Measurements from ENCODE around the gene PCDHGB3. TPM values are rescaled to one million over a fixed set of nuclear protein-coding genes. Genes with fewer than 3 reads are reported as not detected.
"Not testable (repeated sequence)": the region's sequence is repeated elsewhere in the genome, so short reads cannot be mapped to it uniquely, and the experiment has no call there.

Gene PCDHGB3
- total and polyA plus RNA-seq, 4 experiments from 2014 or later = 0.50 to 0.76 TPM; not detected in 2

DNA sequence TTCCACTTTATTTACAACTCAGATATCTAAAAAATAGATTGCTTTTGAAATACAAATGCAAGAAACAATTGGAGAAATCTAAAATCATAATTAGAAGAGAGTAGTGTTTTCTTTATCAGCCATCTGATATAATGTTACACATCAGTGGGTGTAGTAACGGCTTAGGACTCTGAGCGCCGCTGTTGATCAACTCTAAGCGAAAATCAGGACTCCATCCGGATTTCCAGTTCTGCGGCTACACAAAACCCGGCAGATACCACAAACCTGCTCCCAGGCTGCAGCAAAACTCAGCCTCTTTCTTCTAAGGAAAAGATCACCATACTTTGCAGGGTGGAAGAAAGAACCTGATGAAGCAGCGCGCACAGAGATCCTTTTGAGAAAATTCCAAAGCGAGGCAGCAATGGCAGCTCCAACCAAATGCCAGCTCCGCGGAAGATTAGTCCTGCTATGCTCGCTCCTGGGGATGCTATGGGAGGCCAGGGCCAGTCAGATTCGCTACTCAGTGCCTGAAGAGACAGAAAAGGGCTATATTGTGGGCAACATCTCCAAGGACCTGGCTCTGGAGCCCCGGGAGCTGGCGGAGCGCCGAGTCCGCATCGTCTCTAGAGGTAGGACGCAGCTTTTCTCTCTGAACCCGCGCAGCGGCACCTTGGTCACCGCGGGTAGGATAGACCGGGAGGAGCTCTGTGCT is 32.7 kb downstream of the PCDHGB3 start, which contains the start of gene PCDHGA9:
TSS of gene PCDHGA9 (plus strand) at position 226 of the 691 bp plus-strand sequence. CDS start at position 401, 175 bp downstream.
- ChIA-PET POLR2A (ENCODE audit: partially characterized antibody) (no interaction called here), CTCF (ENCODE audit: partially characterized antibody) (interaction anchor here (0.6 to 0.8 kb wide), 2 partner anchors 77 to 111 kb away, joined by 3 read pairs; no protein-coding TSS in a partner anchor)
- intact Hi-C loops (cut with micrococcal nuclease) = no loop called here
- H3K36me3 ChIP-seq (ENCODE audit: insufficient read depth, low read length) = no peaks in the 10 kb centered on the region
- Mint-ChIP-seq H3K4me1 (peaks cover 0 to 4% (median 0%) of the 10 kb centered on the region in 4 donors), H3K27ac (peak within 1 kb of the TSS in 2 of 7 donors; percentile 51 to 60), H3K4me3 (peak within 1 kb of the TSS; percentile 21 to 72 (median 63)), H3K27me3 (peaks cover 56 to 61% of the 10 kb centered on the region in 2 donors), H3K9me3 (peaks cover 6 to 65% (median 52%) of the 10 kb centered on the region in 8 donors), H3K36me3 (peaks cover 8 to 12% of the 10 kb centered on the region in 2 donors)
- peaks cover 0 to 4% of the 10 kb centered on the region in 2 donors for H3K9me3 ChIP-seq (ENCODE audit: control insufficient read depth in 1 of 2, low read length in 2 of 2)
- no peak for DNase-seq
- no peak within 1 kb of the TSS for H3K27ac ChIP-seq (ENCODE audit: low read depth, low read length)
- peaks cover 6% of the 10 kb centered on the region for H3K27me3 ChIP-seq (ENCODE audit: insufficient read depth, low read length)
- H3K4me3 ChIP-seq (ENCODE audit: low read length in 2 of 2) = no peak within 1 kb of the TSS
- no peaks in the 10 kb centered on the region for H3K4me1 ChIP-seq (ENCODE audit: insufficient read depth, low read length)

DNA sequence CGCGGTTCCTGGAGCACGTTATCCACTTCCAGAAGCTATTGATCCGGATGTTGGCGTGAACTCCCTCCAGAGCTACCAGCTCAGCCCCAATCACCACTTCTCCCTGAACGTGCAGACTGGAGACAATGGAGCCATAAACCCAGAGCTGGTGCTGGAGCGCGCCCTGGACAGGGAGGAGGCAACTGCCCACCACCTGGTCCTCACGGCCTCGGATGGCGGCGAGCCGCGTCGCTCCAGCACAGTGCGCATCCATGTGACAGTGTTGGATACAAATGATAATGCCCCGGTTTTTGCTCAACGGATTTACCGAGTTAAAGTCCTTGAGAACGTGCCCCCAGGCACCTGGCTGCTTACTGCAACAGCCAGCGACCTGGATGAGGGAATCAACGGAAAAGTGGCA is 33.3 kb downstream of the PCDHGB3 start:
- Histone ChIP-seq H3K36me3 (ENCODE audit: insufficient read depth, low read length) (no peaks in the 10 kb centered on the region), H3K27ac (ENCODE audit: low read depth, low read length) (no peak overlapping the region), H3K27me3 (ENCODE audit: insufficient read depth, low read length) (peaks cover 6% of the 10 kb centered on the region), H3K4me3 (ENCODE audit: low read length in 2 of 2) (no peak overlapping the region), H3K9me3 (ENCODE audit: control insufficient read depth in 1 of 2, low read length in 2 of 2) (peaks cover 0 to 4% of the 10 kb centered on the region in 2 donors), H3K4me1 (ENCODE audit: insufficient read depth, low read length) (no peaks in the 10 kb centered on the region)
- intact Hi-C loops (cut with micrococcal nuclease) = no loop called here
- peaks cover 6 to 71% (median 55%) of the 10 kb centered on the region in 8 donors for H3K9me3 Mint-ChIP-seq
- H3K4me3 Mint-ChIP-seq = no peak overlapping the region
- H3K27ac Mint-ChIP-seq = no peak overlapping the region
- POLR2A ChIA-PET (ENCODE audit: partially characterized antibody) = no interaction called here
- H3K4me1 Mint-ChIP-seq = peaks cover 0 to 4% (median under 1%) of the 10 kb centered on the region in 4 donors
- H3K27me3 Mint-ChIP-seq = peaks cover 62 to 64% of the 10 kb centered on the region in 2 donors
- peaks cover 10 to 12% of the 10 kb centered on the region in 2 donors for H3K36me3 Mint-ChIP-seq
- no peak for DNase-seq
- CTCF ChIA-PET (ENCODE audit: partially characterized antibody) = interaction anchor here (0.6 to 0.8 kb wide), 2 partner anchors 77 to 110 kb away, joined by 3 read pairs; no protein-coding TSS in a partner anchor

GRCh38 chr5:141407790-141408505 is 37.9 kb downstream of the PCDHGB3 start, which contains the start of gene PCDHGB6:
Gene PCDHGB6 (plus strand): TSS chr5:141408021. CDS start chr5:141408203, 182 bp downstream.
- H3K4me1 Mint-ChIP-seq; H3K27ac ChIP-seq (ENCODE audit: low read depth, low read length); H3K9me3 ChIP-seq (ENCODE audit: control insufficient read depth in 1 of 2, low read length in 2 of 2); H3K4me3 ChIP-seq (ENCODE audit: low read length in 2 of 2); H3K27me3 ChIP-seq (ENCODE audit: insufficient read depth, low read length); CTCF ChIA-PET (ENCODE audit: partially characterized antibody); H3K36me3 ChIP-seq (ENCODE audit: insufficient read depth, low read length); intact Hi-C loops (cut with micrococcal nuclease); H3K4me1 ChIP-seq (ENCODE audit: insufficient read depth, low read length); POLR2A ChIA-PET (ENCODE audit: partially characterized antibody): not testable (repeated sequence)
- H3K27me3 Mint-ChIP-seq = peaks cover 54 to 59% of the 10 kb centered on the region in 2 donors
- peak in 1 of 5 donors; percentile 31 for DNase-seq
- H3K4me3 Mint-ChIP-seq = peak within 1 kb of the TSS in 6 of 8 donors; percentile 48 to 71 (median 64)
- H3K36me3 Mint-ChIP-seq = peaks cover 12 to 13% of the 10 kb centered on the region in 2 donors
- H3K27ac Mint-ChIP-seq = peak within 1 kb of the TSS in 3 of 7 donors; percentile 29 to 83 (median 75)
- peaks cover 5 to 64% (median 48%) of the 10 kb centered on the region in 8 donors for H3K9me3 Mint-ChIP-seq

- no peak overlapping the region for H3K4me3 Mint-ChIP-seq
- intact Hi-C loops (cut with micrococcal nuclease) = loop anchor here (10.0 kb wide), 1 partner anchor 85 kb away; the partner anchor contains the start of gene TAF7
- Histone ChIP-seq H3K27me3 (ENCODE audit: insufficient read depth, low read length) (peaks cover 10% of the 10 kb centered on the region), H3K4me3 (ENCODE audit: low read length in 2 of 2) (no peak overlapping the region), H3K36me3 (ENCODE audit: insufficient read depth, low read length) (no peaks in the 10 kb centered on the region), H3K9me3 (ENCODE audit: control insufficient read depth in 1 of 2, low read length in 2 of 2) (no peaks in the 10 kb centered on the region), H3K27ac (ENCODE audit: low read depth, low read length) (no peak overlapping the region), H3K4me1 (ENCODE audit: insufficient read depth, low read length) (peaks cover 8% of the 10 kb centered on the region)
- ChIA-PET CTCF (ENCODE audit: partially characterized antibody) (no interaction called here), POLR2A (ENCODE audit: partially characterized antibody) (no interaction called here)
- peaks cover 10 to 20% (median 14%) of the 10 kb centered on the region in 4 donors for H3K4me1 Mint-ChIP-seq
- DNase-seq = no peak
- H3K36me3 Mint-ChIP-seq = peaks cover 14 to 16% of the 10 kb centered on the region in 2 donors
- H3K9me3 Mint-ChIP-seq = peaks cover 5 to 62% (median 48%) of the 10 kb centered on the region in 8 donors
- peaks cover 51 to 63% of the 10 kb centered on the region in 2 donors for H3K27me3 Mint-ChIP-seq
- H3K27ac Mint-ChIP-seq = peak overlapping the region in 1 of 7 donors; percentile 64
Observed at GRCh38 chr5:141409598-141410306, 39.7 kb downstream of the PCDHGB3 start.

DNA sequence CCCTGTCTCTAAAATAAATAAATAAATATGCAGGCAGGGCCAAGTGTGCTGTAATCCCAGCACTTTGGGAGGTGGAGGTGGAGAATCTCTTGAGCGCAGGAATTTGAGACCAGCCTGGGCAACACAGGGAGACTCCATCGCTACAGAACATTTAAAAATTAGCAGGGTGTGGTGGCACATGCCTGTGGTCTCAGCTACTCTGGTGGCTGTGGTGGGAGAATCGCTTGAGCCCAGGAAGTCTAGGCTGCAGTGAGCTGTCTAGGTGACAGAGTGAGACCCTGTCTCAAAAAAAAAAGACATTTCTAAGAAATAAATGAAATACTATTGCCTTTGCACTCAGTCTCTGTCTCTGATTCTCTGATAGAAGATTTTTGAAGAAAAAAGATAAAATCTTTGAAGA is 41.5 kb downstream of the PCDHGB3 start:
- Histone ChIP-seq H3K4me1 (ENCODE audit: insufficient read depth, low read length) (peaks cover 8% of the 10 kb centered on the region), H3K27me3 (ENCODE audit: insufficient read depth, low read length) (peaks cover 22% of the 10 kb centered on the region), H3K9me3 (ENCODE audit: control insufficient read depth in 1 of 2, low read length in 2 of 2) (no peaks in the 10 kb centered on the region), H3K27ac (ENCODE audit: low read depth, low read length) (no peak overlapping the region), H3K36me3 (ENCODE audit: insufficient read depth, low read length) (no peaks in the 10 kb centered on the region), H3K4me3 (ENCODE audit: low read length in 2 of 2) (no peak overlapping the region)
- Mint-ChIP-seq H3K4me3 (peak overlapping the region in 1 of 8 donors; percentile 30), H3K9me3 (peaks cover 5 to 62% (median 49%) of the 10 kb centered on the region in 8 donors), H3K27ac (no peak overlapping the region), H3K27me3 (peaks cover 38 to 55% of the 10 kb centered on the region in 2 donors), H3K36me3 (peaks cover 14 to 16% of the 10 kb centered on the region in 2 donors), H3K4me1 (peaks cover 10 to 20% (median 14%) of the 10 kb centered on the region in 4 donors)
- CTCF ChIA-PET (ENCODE audit: partially characterized antibody) = interaction anchor here (1.5 to 4.6 kb wide), 2 partner anchors 102 to 113 kb away, joined by 7 to 37 read pairs; no protein-coding TSS in a partner anchor
- POLR2A ChIA-PET (ENCODE audit: partially characterized antibody) = no interaction called here
- no peak for DNase-seq
- intact Hi-C loops (cut with micrococcal nuclease) = loop anchor here (10.0 kb wide), 1 partner anchor 87 kb away; the partner anchor contains the start of gene TAF7

- intact Hi-C loops (cut with micrococcal nuclease) = loop anchor here (1.0 to 10.0 kb wide), 4 partner anchors 88 to 151 kb away; partner anchors contain the start of gene TAF7
- Mint-ChIP-seq H3K4me3 (peak within 1 kb of the TSS; percentile 81 to 92 (median 89)), H3K27ac (peak within 1 kb of the TSS in 5 of 7 donors; percentile 30 to 87 (median 69)), H3K27me3 (peaks cover 36 to 56% of the 10 kb centered on the region in 2 donors), H3K4me1 (peaks cover 11 to 20% (median 15%) of the 10 kb centered on the region in 4 donors), H3K36me3 (peaks cover 15 to 16% of the 10 kb centered on the region in 2 donors), H3K9me3 (peaks cover 2 to 58% (median 45%) of the 10 kb centered on the region in 8 donors)
- Histone ChIP-seq H3K9me3 (ENCODE audit: control insufficient read depth in 1 of 2, low read length in 2 of 2) (no peaks in the 10 kb centered on the region), H3K4me3 (ENCODE audit: low read length in 2 of 2) (peak within 1 kb of the TSS; percentile 14 to 51), H3K27me3 (ENCODE audit: insufficient read depth, low read length) (peaks cover 22% of the 10 kb centered on the region), H3K4me1 (ENCODE audit: insufficient read depth, low read length) (peaks cover 8% of the 10 kb centered on the region), H3K36me3 (ENCODE audit: insufficient read depth, low read length) (no peaks in the 10 kb centered on the region), H3K27ac (ENCODE audit: low read depth, low read length) (no peak within 1 kb of the TSS)
- ChIA-PET CTCF (ENCODE audit: partially characterized antibody) (interaction anchor here (0.7 to 4.6 kb wide), 21 partner anchors 8 to 179 kb away, joined by 3 to 37 read pairs (median 5); partner anchors contain the start of genes PCDHGA11, PCDHGA12, PCDHGA6 and PCDHGB5), POLR2A (ENCODE audit: partially characterized antibody) (interaction anchor here (1.0 to 2.2 kb wide), 4 partner anchors 93 to 151 kb away, joined by 3 to 11 read pairs (median 4); partner anchors contain the start of gene TAF7)
- peak; percentile 53 to 61 (median 59) for DNase-seq
Observed at GRCh38 chr5:141412854-141413539, 43.0 kb downstream of the PCDHGB3 start, which contains the start of gene PCDHGA10. Gene PCDHGA10 (plus strand): TSS chr5:141412987. CDS start chr5:141413176, 189 bp downstream.

Measured in CD4-positive, alpha-beta memory T cell (primary cell).